Measurements from ENCODE around the gene GSDME. TPM values are rescaled to one million over a fixed set of nuclear protein-coding genes. Genes with fewer than 3 reads are reported as not detected.

The GSDME gene
- total and polyA plus RNA-seq, 12 donors = 2.6 to 70.6 (median 6.3) TPM

DNA sequence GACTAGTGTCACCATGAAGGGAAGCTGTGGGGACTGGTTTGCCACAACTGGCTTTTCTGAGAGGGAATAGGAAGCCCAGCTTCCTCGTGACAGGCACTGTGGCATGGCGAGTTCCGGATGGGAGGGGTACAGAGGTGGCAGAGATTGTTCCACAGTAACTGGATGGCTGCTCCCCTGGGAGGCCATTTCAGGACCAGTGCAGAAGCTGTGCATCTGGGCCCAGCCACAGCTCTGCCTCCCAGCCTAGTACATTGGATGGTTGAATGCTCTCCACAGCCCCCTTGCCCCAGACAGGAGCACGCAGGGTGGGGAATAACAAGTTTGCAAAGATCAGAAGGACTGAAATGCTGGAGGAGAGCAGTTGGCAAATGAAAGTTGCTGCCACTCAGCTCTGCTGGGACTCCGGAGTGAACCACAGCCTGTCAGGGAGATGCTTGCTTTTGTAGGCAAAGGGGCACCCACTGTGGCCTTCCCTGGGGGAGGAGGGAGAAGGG, 51.8 kb downstream of the GSDME start:
- TF ChIP-seq POLR2A (IDR thresholded peaks at IDR 0.05) = no peak
- TF ChIP-seq, protein P1, sequence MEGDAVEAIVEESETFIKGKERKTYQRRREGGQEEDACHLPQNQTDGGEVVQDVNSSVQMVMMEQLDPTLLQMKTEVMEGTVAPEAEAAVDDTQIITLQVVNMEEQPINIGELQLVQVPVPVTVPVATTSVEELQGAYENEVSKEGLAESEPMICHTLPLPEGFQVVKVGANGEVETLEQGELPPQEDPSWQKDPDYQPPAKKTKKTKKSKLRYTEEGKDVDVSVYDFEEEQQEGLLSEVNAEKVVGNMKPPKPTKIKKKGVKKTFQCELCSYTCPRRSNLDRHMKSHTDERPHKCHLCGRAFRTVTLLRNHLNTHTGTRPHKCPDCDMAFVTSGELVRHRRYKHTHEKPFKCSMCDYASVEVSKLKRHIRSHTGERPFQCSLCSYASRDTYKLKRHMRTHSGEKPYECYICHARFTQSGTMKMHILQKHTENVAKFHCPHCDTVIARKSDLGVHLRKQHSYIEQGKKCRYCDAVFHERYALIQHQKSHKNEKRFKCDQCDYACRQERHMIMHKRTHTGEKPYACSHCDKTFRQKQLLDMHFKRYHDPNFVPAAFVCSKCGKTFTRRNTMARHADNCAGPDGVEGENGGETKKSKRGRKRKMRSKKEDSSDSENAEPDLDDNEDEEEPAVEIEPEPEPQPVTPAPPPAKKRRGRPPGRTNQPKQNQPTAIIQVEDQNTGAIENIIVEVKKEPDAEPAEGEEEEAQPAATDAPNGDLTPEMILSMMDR (IDR thresholded peaks at IDR 0.05) = no peak
- intact Hi-C loops (cut with DNase I) = no loop called here
- Histone ChIP-seq H3K36me3 (replicated peaks in 1 of 2) (no peaks in the 10 kb centered on the region), H3K27ac (no peak overlapping the region), H3K4me1 (replicated peaks in 1 of 2) (no peaks in the 10 kb centered on the region), H3K9me3 (replicated peaks in 1 of 3) (no peaks in the 10 kb centered on the region), H3K27me3 (no peaks in the 10 kb centered on the region), H3K4me3 (no peak overlapping the region)
- DNase-seq = peak in 1 of 7 donors; percentile 21
- 79 to 98% (median 88%) methylated on average over 5 of the region's 5 CpGs for WGBS, 4 donors

DNA sequence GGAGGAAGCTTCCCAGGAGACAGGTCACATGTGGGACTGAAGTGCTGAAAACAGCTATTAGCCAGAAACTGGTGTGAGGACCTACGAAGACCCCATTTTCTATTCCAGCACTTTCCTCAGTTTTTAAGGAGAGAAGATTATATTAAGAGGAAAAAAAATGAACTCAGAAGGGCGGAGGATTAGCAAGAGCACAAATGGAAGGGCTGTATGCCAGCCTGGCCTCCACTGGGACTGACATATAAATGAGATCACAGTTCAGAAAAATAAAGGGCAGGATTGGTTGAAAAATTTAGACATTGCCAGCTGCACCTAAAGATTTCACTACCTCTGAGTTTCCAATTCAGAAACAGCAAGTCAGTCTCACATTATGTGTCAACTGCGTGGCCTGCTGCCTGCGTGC, 53.0 kb downstream of the GSDME start:
- Histone ChIP-seq H3K4me1 (replicated peaks in 1 of 2) (no peaks in the 10 kb centered on the region), H3K4me3 (no peak overlapping the region), H3K36me3 (replicated peaks in 1 of 2) (no peaks in the 10 kb centered on the region), H3K9me3 (replicated peaks in 1 of 3) (no peaks in the 10 kb centered on the region), H3K27me3 (no peaks in the 10 kb centered on the region), H3K27ac (no peak overlapping the region)
- TF ChIP-seq, protein P1 (IDR thresholded peaks at IDR 0.05) = no peak
- no peak for TF ChIP-seq POLR2A (IDR thresholded peaks at IDR 0.05)
- intact Hi-C loops (cut with DNase I) = no loop called here
- no peak for DNase-seq
- WGBS, 4 donors = 73 to 87% (median 81%) methylated on average over 4 of the region's 4 CpGs

DNA sequence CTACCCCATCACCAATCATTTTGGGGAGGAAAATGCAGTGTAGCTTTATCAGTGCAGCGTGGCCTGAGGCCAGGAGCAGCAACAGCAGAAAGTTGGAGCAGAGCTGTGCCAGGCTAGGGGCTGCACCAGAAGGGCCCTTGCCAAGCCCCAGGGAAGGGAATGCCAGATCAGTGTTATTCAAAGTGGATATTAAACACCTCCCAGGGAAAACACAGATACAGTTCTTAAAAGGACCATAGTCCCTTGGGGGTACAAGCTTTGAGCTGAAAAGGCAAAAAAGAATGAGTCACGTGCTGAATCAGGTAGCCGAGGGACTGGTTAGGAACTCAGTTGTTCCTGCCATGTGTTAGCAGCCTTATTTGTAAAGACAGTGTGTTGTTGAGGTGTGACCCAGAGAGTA, 54.0 kb downstream of the GSDME start:
- TF ChIP-seq, protein P1 (IDR thresholded peaks at IDR 0.05) = no peak
- no peak for TF ChIP-seq POLR2A (IDR thresholded peaks at IDR 0.05)

DNA sequence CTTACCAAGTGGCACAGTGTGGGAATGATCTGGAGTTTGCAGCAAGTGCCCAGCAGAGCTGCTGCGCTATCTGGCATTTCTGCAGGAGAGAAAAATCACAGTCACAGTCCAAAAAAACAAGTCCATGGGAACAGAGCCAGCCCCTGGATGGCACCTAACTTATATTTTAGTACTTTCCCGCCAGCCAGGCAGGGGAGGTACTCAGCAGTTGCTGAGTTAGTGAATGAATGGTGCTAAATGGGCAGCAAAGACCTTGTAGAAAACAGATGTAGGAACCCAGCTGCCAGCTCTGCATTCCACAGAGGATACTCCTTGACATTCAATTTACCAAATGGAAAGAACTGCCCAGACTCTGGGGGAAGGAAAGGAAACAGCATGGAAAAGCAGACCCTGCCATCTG, 54.5 kb downstream of the GSDME start:
- Histone ChIP-seq H3K4me1 (replicated peaks in 1 of 2) (no peaks in the 10 kb centered on the region), H3K27me3 (no peaks in the 10 kb centered on the region), H3K36me3 (replicated peaks in 1 of 2) (no peaks in the 10 kb centered on the region), H3K9me3 (replicated peaks in 1 of 3) (no peaks in the 10 kb centered on the region), H3K27ac (no peak overlapping the region), H3K4me3 (no peak overlapping the region)
- WGBS, 4 donors = 75 to 93% (median 92%) methylated on average over 2 of the region's 2 CpGs
- no peak for DNase-seq
- intact Hi-C loops (cut with DNase I) = no loop called here
- no peak for TF ChIP-seq POLR2A (IDR thresholded peaks at IDR 0.05)
- TF ChIP-seq, protein P1 (IDR thresholded peaks at IDR 0.05) = no peak

More for the DNA sequence above, 54.0 kb downstream of the GSDME start:
- DNase-seq = no peak
- WGBS, 4 donors = 80 to 93% (median 85%) methylated on average over 3 of the region's 3 CpGs
- no peaks in the 10 kb centered on the region for H3K36me3 ChIP-seq (replicated peaks in 1 of 2)
- H3K9me3 ChIP-seq (replicated peaks in 1 of 3) = no peaks in the 10 kb centered on the region
- no peak overlapping the region for H3K27ac ChIP-seq
- intact Hi-C loops (cut with DNase I) = no loop called here
- H3K4me3 ChIP-seq = no peak overlapping the region
- no peaks in the 10 kb centered on the region for H3K4me1 ChIP-seq (replicated peaks in 1 of 2)
- no peaks in the 10 kb centered on the region for H3K27me3 ChIP-seq
